GM21447 (cell line): ENCODE measurements around the gene PLOD3.

ENCODE experiments used
- ATAC-seq: cut with Tn5 transposase; IDR thresholded peaks from one replicate; pipeline ENCODE4 v1.9.1; 2021; ENCODE audit not compliant: unreplicated experiment

The PLOD3 gene

GRCh38 chr7:101166909-101167644 lies 50.3 kb downstream of the PLOD3 start:
- no peak for ATAC-seq

- ATAC-seq: no peak
Measured at GRCh38 chr7:101166648-101166908, 50.8 kb downstream of the PLOD3 start.

GRCh38 chr7:101165958-101166647 lies 51.3 kb downstream of the PLOD3 start:
- ATAC-seq: no peak

- peak; percentile 49 for ATAC-seq
Measured at GRCh38 chr7:101165075-101165957, 52.1 kb downstream of the PLOD3 start, which contains the start of gene VGF. TSS of gene VGF (minus strand) at chr7:101165569. CDS start at chr7:101164843, 726 bp downstream.

DNA sequence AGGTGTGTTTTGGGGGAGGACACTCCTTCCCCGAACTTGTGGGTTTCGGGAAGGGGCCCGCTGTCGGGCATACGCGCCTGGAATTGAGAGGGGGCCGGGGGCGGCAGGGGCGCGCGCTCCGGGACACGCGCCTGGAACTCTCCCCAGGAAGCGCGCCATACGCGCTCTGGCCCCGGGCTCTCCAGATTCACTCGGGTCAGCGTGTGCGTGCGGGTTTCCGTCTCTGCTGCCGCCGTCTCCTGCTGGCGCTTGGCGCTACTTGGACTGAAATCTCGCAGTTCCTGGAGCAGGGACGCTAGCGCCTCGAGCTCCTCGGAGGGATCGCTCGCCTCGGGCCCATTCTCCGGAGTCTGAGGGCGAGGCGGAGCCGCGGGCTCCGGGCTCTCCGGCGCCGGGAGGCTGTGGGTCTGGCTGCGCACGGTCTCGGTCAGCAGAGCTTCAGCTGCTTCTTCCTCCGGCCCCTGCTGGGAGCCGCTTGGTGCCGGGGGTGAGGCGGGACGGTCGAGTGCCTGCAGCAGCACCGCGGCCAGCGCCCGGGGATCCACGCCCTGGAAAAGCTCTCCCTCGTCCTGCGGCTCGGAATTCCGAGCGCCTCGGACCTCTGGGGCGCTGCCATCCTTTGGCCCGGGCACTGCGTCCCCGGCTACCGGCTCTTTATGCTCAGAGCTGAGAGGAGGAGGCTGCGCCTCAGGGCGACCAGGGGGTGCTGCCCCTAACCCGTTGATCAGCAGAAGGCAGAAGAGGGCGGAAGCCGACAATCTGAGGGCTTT lies 53.1 kb downstream of the PLOD3 start:
- no peak for ATAC-seq

GRCh38 chr7:101163279-101164070 lies 53.9 kb downstream of the PLOD3 start:
- no peak for ATAC-seq

DNA sequence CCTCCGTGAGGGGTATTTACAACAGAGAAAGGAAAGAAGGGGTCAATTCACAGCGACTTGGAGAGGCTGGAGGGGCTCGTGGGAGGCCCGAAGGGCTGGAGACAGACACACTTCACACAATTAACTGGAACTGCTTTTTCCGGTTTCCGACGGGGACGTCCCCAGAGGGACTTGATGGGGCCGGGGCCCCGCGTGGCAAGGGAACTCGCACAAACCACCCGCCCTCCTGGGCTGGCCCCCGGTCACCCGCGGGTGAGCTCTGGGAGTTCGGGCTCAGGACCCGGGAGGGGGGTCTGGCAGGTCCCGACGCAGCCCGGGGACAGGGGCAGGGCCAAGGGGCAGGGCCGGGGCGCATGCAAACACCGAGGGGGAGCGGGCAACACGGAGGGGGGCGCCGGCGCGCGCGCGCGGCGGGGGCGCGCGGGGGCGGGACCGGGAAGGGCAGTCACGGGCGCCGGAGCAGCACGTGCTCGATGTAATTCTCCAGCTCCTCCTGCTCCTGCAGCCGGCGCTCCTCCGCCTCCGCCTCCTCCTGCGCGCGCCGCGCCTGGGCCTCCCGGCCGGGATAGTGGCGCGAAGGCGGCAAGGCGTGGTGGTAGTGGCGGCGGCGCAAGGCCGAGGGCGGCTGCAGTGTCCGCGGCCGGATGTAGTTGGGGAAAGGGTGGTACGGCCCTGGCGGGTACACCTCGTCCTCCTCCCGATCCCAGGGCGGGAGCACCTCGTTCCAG lies 54.7 kb downstream of the PLOD3 start:
- ATAC-seq: no peak

DNA sequence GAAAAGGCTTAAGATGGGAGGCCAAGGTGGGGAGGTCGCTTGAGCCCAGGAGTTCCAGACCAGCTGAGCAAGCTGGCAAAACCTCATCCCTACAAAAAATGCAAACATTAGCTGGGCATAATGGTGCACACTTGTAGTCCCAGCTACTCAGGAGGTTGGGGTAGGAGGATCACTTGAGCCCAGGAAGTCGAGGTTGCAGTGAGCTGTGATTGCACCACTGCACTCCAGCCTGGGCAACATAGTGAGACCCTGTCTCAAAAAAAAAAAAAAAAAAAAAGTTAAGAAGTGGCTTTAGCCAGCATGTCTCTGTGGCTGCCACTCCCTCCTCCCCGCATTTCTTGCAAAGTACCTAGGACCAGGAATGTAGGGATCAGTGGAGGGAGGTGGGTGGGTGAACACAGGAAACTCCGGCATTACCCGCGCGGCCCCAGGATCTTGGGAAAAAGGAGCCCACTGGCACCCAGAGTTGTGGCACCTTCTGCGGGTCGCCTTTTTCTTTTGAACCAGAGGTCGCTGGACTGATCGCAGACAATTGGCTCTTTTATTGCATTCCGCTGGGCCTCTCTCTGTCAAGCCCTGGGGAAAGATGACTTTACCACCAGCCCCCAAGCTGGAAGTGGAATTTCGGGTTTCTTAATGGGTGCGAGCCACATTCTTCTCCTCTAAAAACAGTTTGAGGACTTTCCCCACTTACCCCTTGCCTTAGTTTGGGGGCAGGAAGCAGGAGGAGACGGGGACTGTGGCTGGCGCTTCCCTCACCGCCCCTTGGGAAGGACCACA lies 55.5 kb downstream of the PLOD3 start:
- no peak for ATAC-seq

GRCh38 chr7:101160910-101161309 lies 56.5 kb downstream of the PLOD3 start:
- no peak for ATAC-seq

DNA sequence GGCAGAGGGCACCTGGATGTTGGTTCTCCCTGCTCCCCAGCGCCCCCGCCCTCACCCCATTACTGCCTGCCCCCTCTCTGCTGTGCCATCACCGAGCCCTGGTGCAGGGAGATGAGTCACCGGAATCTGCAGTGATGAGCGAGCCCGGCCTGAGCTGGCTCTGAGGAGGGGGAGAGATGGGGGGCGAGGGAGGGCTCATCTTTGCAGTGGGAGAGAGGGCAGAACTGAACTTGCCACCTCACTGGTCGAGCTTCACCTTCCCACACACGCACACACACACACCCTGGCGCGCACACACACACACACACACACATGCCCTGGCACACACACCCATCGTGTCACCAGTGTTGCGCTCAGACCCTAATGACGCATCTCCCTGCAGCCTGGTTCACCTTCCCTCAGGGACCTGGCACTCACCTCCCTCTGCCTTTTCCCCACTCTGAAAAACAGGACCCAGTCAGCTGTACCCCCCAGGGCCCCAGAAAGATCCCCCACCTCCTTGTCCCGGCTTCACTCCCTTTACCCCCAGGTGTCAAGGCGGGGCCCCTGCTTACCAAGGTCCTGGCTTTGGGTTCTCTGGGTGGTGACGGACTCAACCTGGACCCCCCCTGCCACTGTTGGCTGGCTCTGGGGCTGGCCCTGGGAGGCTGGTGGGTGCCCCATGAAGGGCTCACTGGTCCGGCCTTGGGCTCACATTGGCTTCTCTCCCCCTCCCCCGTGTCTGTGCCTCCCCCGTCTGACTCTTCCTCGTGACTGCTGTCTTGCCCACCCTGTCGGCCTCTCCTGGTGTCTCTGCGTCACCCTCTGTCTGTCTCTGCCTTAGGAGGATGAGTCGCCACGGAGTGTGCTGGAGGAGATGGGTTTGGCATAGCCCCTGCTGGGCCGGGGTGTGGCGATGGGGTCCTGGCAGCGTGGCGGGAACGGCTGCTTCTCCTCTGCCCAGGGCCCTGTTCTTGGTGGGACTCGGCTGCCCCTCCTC lies 57.4 kb downstream of the PLOD3 start:
- ATAC-seq: no peak

- ATAC-seq: no peak
Measured at GRCh38 chr7:101156866-101157589, 60.4 kb downstream of the PLOD3 start.

- no peak for ATAC-seq
Measured at GRCh38 chr7:101156277-101156676, 61.1 kb downstream of the PLOD3 start.
